ENCODE measurements around the gene CLCN7. TPM values are rescaled to one million over a fixed set of nuclear protein-coding genes. Genes with fewer than 3 reads are reported as not detected.
"Not testable (repeated sequence)": the region's sequence is repeated elsewhere in the genome, so short reads cannot be mapped to it uniquely, and the experiment has no call there.

CLCN7 gene
- total and polyA plus RNA-seq, 2 experiments from 2014 or later, result 50.1 to 57.6 TPM

GRCh38 chr16:1481906-1482835 is 7.3 kb upstream of the CLCN7 start:
- no peak for DNase-seq (ENCODE audit: low read depth in 1 of 2, low spot score in 1 of 2)
- H3K9me3 ChIP-seq (ENCODE audit: low read depth), result no peaks in the 10 kb centered on the region
- TF ChIP-seq CTCF (IDR thresholded peaks at IDR 0.05; ENCODE audit: low read depth, low read length), result no peak
- H3K27me3 ChIP-seq, result peaks cover 27% of the 10 kb centered on the region
- H3K27ac ChIP-seq, result no peak overlapping the region
- H3K4me3 ChIP-seq, result no peak overlapping the region
- H3K4me1 ChIP-seq (ENCODE audit: low read depth), result no peaks in the 10 kb centered on the region
- no peaks in the 10 kb centered on the region for H3K36me3 ChIP-seq

- H3K36me3 ChIP-seq; H3K4me1 ChIP-seq (ENCODE audit: low read depth); DNase-seq (ENCODE audit: low read depth in 1 of 2, low spot score in 1 of 2); H3K4me3 ChIP-seq; H3K27ac ChIP-seq; H3K9me3 ChIP-seq (ENCODE audit: low read depth): not testable (repeated sequence)
- peaks cover 20% of the 10 kb centered on the region for H3K27me3 ChIP-seq
These were observed 4.1 kb upstream of the CLCN7 start for GRCh38 chr16:1478937-1479336.

- Histone ChIP-seq H3K4me1 (ENCODE audit: low read depth) (peaks cover 4% of the 10 kb centered on the region), H3K27me3 (peaks cover 7% of the 10 kb centered on the region), H3K4me3 (no peak overlapping the region), H3K36me3 (no peaks in the 10 kb centered on the region), H3K27ac (no peak overlapping the region), H3K9me3 (ENCODE audit: low read depth) (no peaks in the 10 kb centered on the region)
- no peak for DNase-seq (ENCODE audit: low read depth in 1 of 2, low spot score in 1 of 2)
- no peak for TF ChIP-seq CTCF (IDR thresholded peaks at IDR 0.05; ENCODE audit: low read depth, low read length)
These were observed 2.2 kb upstream of the CLCN7 start for GRCh38 chr16:1477033-1477432.

- no peak for DNase-seq (ENCODE audit: low read depth in 1 of 2, low spot score in 1 of 2)
- Histone ChIP-seq H3K4me3 (peak overlapping the region; percentile 48), H3K27ac (peak overlapping the region; percentile 83), H3K36me3 (no peaks in the 10 kb centered on the region), H3K9me3 (ENCODE audit: low read depth) (no peaks in the 10 kb centered on the region), H3K4me1 (ENCODE audit: low read depth) (peaks cover 4% of the 10 kb centered on the region), H3K27me3 (no peaks in the 10 kb centered on the region)
- no peak for TF ChIP-seq CTCF (IDR thresholded peaks at IDR 0.05; ENCODE audit: low read depth, low read length)
These were observed 805 bp upstream of the CLCN7 start for GRCh38 chr16:1475552-1476114.

GRCh38 chr16:1474082-1474795 is 589 bp downstream of the CLCN7 start:
- DNase-seq (ENCODE audit: low read depth in 1 of 2, low spot score in 1 of 2), result peak in 1 of 2 donors; percentile 9
- no peaks in the 10 kb centered on the region for H3K9me3 ChIP-seq (ENCODE audit: low read depth)
- peak overlapping the region; percentile 48 for H3K4me3 ChIP-seq
- H3K27me3 ChIP-seq, result no peaks in the 10 kb centered on the region
- no peak for TF ChIP-seq CTCF (IDR thresholded peaks at IDR 0.05; ENCODE audit: low read depth, low read length)
- no peaks in the 10 kb centered on the region for H3K36me3 ChIP-seq
- peak overlapping the region; percentile 83 for H3K27ac ChIP-seq
- peaks cover 4% of the 10 kb centered on the region for H3K4me1 ChIP-seq (ENCODE audit: low read depth)
